Fibroblast of villous mesenchyme (primary cell): Measurements from ENCODE around the gene FANCC. TPM values are rescaled to one million over a fixed set of nuclear protein-coding genes. Genes with fewer than 3 reads are reported as not detected.
A peak's percentile ranks its signal among the peaks of the same experiment; 100 is the strongest.
"Not testable (repeated sequence)": the region's sequence is repeated elsewhere in the genome, so short reads cannot be mapped to it uniquely, and the experiment has no call there.

ENCODE experiments used
- DNase-seq: peaks from one replicate; pipeline ENCODE4 v3.0.0-alpha.2; 2010; ENCODE audit warnings: low read depth
- H3K4me3 ChIP-seq: 2 replicates; pipeline ENCODE4 v1.5.1; 2011; ENCODE audit warnings: low read depth, mild to moderate bottlenecking, low read length
- total RNA-seq: library from RNA; depleted of rRNA; stranded (reverse); fragments of >200 nt; gene quantifications from 2 replicates; pipeline ENCODE4 v1.2.3, GENCODE V29; 2012
- TF ChIP-seq, protein P1 (sequence below): IDR thresholded peaks from 2 replicates; pipeline ENCODE4 v1.5.1; 2012; ENCODE audit warnings: low read depth, mild to moderate bottlenecking, low read length; ENCODE audit not compliant: insufficient read depth

The FANCC gene
- total RNA-seq, 1 donor: 7.8 TPM

- TF ChIP-seq, protein P1, sequence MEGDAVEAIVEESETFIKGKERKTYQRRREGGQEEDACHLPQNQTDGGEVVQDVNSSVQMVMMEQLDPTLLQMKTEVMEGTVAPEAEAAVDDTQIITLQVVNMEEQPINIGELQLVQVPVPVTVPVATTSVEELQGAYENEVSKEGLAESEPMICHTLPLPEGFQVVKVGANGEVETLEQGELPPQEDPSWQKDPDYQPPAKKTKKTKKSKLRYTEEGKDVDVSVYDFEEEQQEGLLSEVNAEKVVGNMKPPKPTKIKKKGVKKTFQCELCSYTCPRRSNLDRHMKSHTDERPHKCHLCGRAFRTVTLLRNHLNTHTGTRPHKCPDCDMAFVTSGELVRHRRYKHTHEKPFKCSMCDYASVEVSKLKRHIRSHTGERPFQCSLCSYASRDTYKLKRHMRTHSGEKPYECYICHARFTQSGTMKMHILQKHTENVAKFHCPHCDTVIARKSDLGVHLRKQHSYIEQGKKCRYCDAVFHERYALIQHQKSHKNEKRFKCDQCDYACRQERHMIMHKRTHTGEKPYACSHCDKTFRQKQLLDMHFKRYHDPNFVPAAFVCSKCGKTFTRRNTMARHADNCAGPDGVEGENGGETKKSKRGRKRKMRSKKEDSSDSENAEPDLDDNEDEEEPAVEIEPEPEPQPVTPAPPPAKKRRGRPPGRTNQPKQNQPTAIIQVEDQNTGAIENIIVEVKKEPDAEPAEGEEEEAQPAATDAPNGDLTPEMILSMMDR: no peak
- no peak for DNase-seq
- H3K4me3 ChIP-seq: no peak overlapping the region
Observed at GRCh38 chr9:95225726-95226106, 91.8 kb downstream of the FANCC start.

DNA sequence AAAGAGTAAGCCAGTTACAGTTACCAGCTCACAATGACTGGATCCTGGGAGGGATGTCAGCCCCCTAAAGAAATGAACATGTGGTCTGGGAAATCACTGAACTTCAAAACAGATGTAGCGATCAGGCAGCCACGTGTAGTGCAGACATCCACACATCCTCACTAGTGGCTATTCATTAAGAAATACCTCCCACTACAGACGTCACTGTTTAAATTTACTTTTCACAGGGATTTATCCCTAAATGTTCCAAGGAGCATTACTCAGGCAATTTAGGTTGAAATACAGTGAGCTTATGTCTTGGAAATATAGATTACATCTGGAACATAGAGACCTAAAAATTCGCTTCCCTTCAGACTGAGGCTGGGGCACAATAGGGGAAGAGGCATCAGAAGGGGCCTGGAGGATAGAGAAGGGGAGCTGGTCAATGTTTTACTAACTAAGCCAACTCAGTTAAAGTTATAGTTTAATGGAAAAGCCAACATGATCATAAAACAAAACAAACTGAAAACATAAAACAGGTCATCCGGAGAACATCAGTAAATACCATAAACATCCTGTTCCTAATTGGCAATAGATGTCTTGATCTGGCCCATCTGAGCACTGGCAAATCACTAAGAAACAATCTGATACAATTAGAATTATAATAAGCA, 92.3 kb downstream of the FANCC start:
- H3K4me3 ChIP-seq: no peak overlapping the region
- TF ChIP-seq, protein P1: no peak
- DNase-seq: peak; percentile 75

- TF ChIP-seq, protein P1: no peak
- peak; percentile 68 for DNase-seq
- H3K4me3 ChIP-seq: no peak overlapping the region
Observed at GRCh38 chr9:95224376-95225019, 93.0 kb downstream of the FANCC start.

GRCh38 chr9:95220352-95220751, 97.2 kb downstream of the FANCC start:
- DNase-seq, H3K4me3 ChIP-seq: not testable (repeated sequence)

DNA sequence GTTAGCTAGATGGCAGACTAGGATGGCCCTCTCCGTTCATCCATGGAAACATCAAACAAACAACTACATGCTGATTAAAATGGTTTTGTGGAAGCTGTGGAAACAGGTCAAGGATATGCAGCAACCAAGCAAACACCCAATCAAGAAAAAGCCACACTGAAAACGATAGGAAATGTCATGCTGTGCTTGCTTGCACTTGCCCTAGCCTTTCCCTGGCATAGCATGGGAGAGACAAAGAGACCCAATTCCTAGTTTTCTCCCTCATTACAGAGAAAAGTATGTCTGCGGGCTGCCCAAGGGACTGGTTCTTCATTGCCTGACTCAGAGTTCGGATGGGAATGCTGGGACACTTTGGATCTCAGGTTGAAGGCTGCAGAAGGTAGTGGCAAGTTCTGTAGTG, 98.7 kb downstream of the FANCC start:
- DNase-seq: no peak
- TF ChIP-seq, protein P1: no peak
- H3K4me3 ChIP-seq: no peak overlapping the region

DNA sequence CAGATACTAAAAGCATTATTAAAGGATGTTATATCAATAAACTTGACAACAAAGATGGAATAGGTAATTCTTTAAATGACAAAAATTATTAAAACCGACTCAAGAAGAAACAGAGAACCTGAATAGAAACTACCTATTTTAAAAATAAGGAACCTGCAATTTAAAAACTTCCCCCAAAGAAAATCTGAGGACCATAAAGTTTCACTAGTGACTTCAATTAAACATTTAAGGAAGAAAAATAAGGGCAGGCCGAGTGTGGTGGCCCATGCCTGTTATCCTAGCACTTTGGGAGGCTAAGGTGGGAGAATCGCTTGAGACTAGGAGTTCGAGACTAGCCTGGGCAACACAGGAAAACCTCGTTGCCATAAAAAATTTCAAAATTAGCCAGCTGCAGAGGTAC, 99.6 kb downstream of the FANCC start:
- no peak overlapping the region for H3K4me3 ChIP-seq
- TF ChIP-seq, protein P1: no peak
- DNase-seq: no peak

DNA sequence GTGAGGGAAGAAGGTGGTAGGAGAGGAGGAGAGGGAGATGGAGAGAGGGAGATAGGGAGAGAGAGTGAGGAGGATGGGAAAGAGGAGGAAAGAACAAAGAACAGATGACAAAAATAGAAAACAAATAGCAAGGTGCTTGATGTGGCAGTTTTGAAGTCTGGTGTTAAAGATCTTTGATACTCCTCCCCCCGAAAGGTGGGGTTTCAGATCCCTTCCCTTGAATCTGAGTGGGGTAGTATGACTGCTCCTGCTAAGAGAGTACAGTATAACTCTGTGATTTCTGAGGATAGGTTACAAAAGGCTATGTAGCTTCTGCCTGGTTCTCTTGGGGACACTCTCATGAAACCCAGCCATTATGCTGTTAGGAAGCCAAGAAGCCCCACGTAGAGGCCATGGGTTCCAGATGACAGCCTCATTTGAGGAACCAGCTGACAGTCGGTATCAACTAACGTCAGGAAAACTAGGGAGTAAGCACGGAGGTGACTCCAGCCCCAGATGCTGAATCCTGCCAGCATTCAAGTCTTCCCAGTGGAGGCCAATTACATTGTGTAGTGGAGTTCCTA, 102.1 kb downstream of the FANCC start:
- no peak overlapping the region for H3K4me3 ChIP-seq
- no peak for DNase-seq
- TF ChIP-seq, protein P1: no peak
